ENCODE results near the gene MSRB1. TPM values are rescaled to one million over a fixed set of nuclear protein-coding genes. Genes with fewer than 3 reads are reported as not detected.
"Not testable (repeated sequence)": the region's sequence is repeated elsewhere in the genome, so short reads cannot be mapped to it uniquely, and the experiment has no call there.

Gene MSRB1
- total RNA-seq, 4 donors from 2014 or later = 17.3 to 46.6 (median 38.3) TPM

- no peak for TF ChIP-seq CTCF (IDR thresholded peaks at IDR 0.05)
- Histone ChIP-seq H3K27me3 (no peaks in the 10 kb centered on the region), H3K36me3 (no peaks in the 10 kb centered on the region), H3K9me3 (no peaks in the 10 kb centered on the region), H3K27ac (no peak overlapping the region), H3K4me3 (no peak overlapping the region), H3K4me1 (no peaks in the 10 kb centered on the region)
- DNase-seq = no peak
Observed at GRCh38 chr16:1900452-1900774, 42.6 kb downstream of the MSRB1 start.

- H3K4me1 ChIP-seq = no peaks in the 10 kb centered on the region
- no peak overlapping the region for H3K4me3 ChIP-seq
- TF ChIP-seq POLR2A (IDR thresholded peaks at IDR 0.05) (no peak), CTCF (IDR thresholded peaks at IDR 0.05) (peak in 2 of 6 experiments; percentile 22 to 26)
- H3K27ac ChIP-seq = no peak overlapping the region
- no peaks in the 10 kb centered on the region for H3K36me3 ChIP-seq
- DNase-seq = peak in 1 of 3 donors; percentile 59
- H3K9me3 ChIP-seq = no peaks in the 10 kb centered on the region
- H3K27me3 ChIP-seq = no peaks in the 10 kb centered on the region
Observed at GRCh38 chr16:1899641-1900451, 43.2 kb downstream of the MSRB1 start.

GRCh38 chr16:1897692-1898091, 45.3 kb downstream of the MSRB1 start:
- not testable (repeated sequence) for DNase-seq, H3K4me3 ChIP-seq, H3K27me3 ChIP-seq, H3K9me3 ChIP-seq, H3K27ac ChIP-seq, H3K36me3 ChIP-seq, H3K4me1 ChIP-seq

- Histone ChIP-seq H3K4me3 (no peak overlapping the region), H3K27me3 (no peaks in the 10 kb centered on the region), H3K9me3 (no peaks in the 10 kb centered on the region), H3K4me1 (no peaks in the 10 kb centered on the region), H3K27ac (peak overlapping the region in 1 of 4 donors; percentile 47), H3K36me3 (no peaks in the 10 kb centered on the region)
- TF ChIP-seq CTCF (IDR thresholded peaks at IDR 0.05) = no peak
- TF ChIP-seq POLR2A (IDR thresholded peaks at IDR 0.05) = no peak
- no peak for DNase-seq
Observed at GRCh38 chr16:1895949-1896675, 46.9 kb downstream of the MSRB1 start.

GRCh38 chr16:1895068-1895467, 47.9 kb downstream of the MSRB1 start:
- H3K36me3 ChIP-seq = no peaks in the 10 kb centered on the region
- H3K27ac ChIP-seq = peak overlapping the region in 2 of 4 donors; percentile 2 to 79
- no peaks in the 10 kb centered on the region for H3K9me3 ChIP-seq
- H3K4me1 ChIP-seq = no peaks in the 10 kb centered on the region
- peak in 2 of 3 donors; percentile 58 to 63 for DNase-seq
- TF ChIP-seq POLR2A (IDR thresholded peaks at IDR 0.05) = no peak
- TF ChIP-seq CTCF (IDR thresholded peaks at IDR 0.05) = no peak
- H3K4me3 ChIP-seq = no peak overlapping the region
- H3K27me3 ChIP-seq = no peaks in the 10 kb centered on the region

GRCh38 chr16:1890708-1891050, 52.3 kb downstream of the MSRB1 start:
- H3K27me3 ChIP-seq = no peaks in the 10 kb centered on the region
- TF ChIP-seq CTCF (IDR thresholded peaks at IDR 0.05) (no peak), POLR2A (IDR thresholded peaks at IDR 0.05) (no peak)
- no peak for DNase-seq

More at GRCh38 chr16:1890708-1891050, 52.3 kb downstream of the MSRB1 start:
- Histone ChIP-seq H3K4me3 (no peak overlapping the region), H3K9me3 (no peaks in the 10 kb centered on the region), H3K36me3 (no peaks in the 10 kb centered on the region), H3K27ac (no peak overlapping the region), H3K4me1 (no peaks in the 10 kb centered on the region)

Data from Peyer's patch (tissue), 4 donors.